Measurements from ENCODE around the gene TMPRSS2.
"Not testable (repeated sequence)": the region's sequence is repeated elsewhere in the genome, so short reads cannot be mapped to it uniquely, and the experiment has no call there.

The TMPRSS2 gene

GRCh38 chr21:41422546-41423304 lies 85.2 kb downstream of the TMPRSS2 start:
- no peak for DNase-seq

DNA sequence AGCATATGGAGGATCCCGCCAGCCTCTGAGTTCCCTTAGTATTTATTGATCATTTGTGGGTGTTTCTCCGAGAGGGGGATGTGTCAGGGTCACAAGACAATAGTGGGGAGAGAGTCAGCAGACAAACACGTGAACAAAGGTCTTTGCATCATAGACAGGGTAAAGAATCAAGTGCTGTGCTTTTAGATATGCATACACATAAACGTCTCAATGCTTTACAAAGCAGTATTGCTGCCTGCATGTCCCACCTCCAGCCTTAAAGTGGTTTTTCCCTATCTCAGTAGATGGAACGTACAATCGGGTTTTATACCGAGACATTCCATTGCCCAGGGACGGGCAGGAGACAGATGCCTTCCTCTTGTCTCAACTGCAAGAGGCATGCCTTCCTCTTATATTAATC lies 87.0 kb downstream of the TMPRSS2 start:
- DNase-seq, result not testable (repeated sequence)

DNA sequence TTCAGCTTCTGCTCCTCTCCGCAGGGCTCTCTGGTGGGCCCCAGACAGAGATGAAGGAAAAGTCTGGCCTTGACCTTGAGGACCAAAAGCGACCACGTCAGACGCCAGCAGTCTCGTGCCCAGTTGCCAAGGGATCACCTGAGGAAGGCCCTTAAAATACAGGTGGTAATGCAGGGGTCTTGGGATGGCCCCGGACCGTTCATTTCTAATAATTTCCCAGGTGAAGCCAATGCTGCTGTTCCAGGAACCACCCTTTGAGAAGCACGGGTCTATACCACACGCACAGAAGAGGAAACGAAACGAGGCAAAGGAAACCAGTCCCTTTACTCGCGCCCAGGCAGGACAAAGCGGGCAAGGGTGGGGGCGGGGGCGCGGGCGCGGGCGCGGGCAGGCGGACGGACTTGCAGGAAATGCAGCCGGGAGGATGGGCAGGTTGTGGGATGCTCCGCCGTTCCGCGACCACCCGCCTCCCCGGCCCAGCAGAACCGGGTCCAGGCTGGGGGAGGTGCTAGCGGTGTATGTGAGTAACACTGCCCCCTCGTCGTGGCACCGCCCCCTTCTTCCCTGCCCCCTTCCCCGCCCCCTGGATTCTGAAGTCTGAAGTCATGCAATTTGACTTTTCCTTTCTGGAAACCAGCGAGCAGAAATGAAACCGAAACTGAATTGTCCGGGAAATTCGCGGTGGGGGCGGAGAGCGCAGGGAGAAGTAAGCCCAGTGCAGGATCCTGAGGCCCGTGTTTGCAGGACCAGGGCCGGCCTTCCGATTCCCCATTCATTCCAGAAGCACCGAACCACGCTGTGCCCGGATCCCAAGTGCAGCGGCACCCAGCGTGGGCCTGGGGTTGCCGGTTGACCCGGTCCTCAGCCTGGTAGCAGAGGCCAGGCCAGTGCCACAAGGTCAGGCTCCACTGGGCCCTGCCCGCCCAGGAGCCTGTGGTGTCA lies 87.8 kb downstream of the TMPRSS2 start:
- peak; percentile 78 for DNase-seq

GRCh38 chr21:41418956-41419680 lies 88.8 kb downstream of the TMPRSS2 start:
- no peak for DNase-seq

- DNase-seq, result no peak
Observed at GRCh38 chr21:41418393-41418792, 89.6 kb downstream of the TMPRSS2 start.

- not testable (repeated sequence) for DNase-seq
Observed at GRCh38 chr21:41417505-41417904, 90.5 kb downstream of the TMPRSS2 start.
